22Rv1 (cell line): ENCODE measurements around the gene DUSP16.

Experiments
- H3K27ac ChIP-seq: fragments of 450-650 bp; 2 replicates; pipeline ENCODE4 v1.5.1; 2017
- ZFX ChIP-seq: fragments of 450-650 bp; IDR thresholded peaks from 2 replicates; pipeline ENCODE4 v1.6.1; 2017; ENCODE audit warnings: antibody characterized with exemption, borderline replicate concordance
- TF ChIP-seq, protein P1 (sequence below): fragments of 450-650 bp; IDR thresholded peaks from 2 replicates; pipeline ENCODE4 v1.5.1; 2017; ENCODE audit warnings: mild to moderate bottlenecking

Gene DUSP16

DNA sequence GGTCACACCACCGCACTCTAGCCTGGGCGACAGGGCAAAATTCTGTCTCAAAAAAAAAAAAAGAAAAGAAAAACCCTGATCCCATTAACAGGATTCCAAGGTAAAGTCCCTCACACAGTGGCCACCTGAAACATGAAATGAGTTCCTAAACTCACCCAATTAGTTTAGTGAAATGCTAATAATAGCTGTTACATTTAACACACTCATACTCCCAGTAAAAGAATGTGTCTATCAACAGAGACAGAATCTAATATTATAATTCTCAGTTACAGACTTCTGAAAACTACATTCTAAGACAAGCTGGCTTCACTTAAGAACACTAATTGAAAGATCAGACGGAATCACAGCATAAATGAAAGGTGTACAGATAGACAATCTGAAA lies 44.2 kb downstream of the DUSP16 start:
- TF ChIP-seq, protein P1, sequence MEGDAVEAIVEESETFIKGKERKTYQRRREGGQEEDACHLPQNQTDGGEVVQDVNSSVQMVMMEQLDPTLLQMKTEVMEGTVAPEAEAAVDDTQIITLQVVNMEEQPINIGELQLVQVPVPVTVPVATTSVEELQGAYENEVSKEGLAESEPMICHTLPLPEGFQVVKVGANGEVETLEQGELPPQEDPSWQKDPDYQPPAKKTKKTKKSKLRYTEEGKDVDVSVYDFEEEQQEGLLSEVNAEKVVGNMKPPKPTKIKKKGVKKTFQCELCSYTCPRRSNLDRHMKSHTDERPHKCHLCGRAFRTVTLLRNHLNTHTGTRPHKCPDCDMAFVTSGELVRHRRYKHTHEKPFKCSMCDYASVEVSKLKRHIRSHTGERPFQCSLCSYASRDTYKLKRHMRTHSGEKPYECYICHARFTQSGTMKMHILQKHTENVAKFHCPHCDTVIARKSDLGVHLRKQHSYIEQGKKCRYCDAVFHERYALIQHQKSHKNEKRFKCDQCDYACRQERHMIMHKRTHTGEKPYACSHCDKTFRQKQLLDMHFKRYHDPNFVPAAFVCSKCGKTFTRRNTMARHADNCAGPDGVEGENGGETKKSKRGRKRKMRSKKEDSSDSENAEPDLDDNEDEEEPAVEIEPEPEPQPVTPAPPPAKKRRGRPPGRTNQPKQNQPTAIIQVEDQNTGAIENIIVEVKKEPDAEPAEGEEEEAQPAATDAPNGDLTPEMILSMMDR: no peak
- TF ChIP-seq ZFX: no peak
- no peak overlapping the region; the same call in 1 of the 2 replicates for H3K27ac ChIP-seq

DNA sequence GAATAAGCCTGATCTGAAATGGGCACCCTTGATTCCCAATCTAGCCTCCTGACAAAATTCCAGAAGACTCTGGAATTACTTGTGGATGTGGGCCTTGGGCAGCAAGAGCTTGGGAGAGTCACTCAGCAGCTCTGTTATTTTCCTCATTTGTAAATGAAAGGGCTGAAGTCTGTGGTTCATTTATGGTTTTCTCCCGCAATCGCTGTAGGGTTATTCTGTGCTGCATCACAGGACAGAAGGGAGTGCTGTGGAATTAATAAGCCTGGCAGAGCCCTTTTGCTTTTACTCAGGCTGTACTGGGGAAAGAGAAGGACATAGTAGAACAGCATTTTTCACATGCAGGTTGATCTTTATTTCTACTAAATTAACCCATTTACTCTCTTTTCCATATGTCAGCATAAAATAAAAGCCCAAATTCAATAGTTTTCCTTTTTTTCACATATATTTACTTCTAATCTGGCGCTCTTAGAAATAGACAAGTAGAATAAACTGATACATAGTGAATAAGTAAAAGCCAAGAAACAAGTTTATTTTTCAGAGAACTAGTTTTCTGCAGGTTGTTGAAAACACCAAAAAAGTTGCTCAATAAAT lies 49.2 kb downstream of the DUSP16 start:
- TF ChIP-seq ZFX: no peak
- TF ChIP-seq, protein P1: no peak
- no peak overlapping the region for H3K27ac ChIP-seq

DNA sequence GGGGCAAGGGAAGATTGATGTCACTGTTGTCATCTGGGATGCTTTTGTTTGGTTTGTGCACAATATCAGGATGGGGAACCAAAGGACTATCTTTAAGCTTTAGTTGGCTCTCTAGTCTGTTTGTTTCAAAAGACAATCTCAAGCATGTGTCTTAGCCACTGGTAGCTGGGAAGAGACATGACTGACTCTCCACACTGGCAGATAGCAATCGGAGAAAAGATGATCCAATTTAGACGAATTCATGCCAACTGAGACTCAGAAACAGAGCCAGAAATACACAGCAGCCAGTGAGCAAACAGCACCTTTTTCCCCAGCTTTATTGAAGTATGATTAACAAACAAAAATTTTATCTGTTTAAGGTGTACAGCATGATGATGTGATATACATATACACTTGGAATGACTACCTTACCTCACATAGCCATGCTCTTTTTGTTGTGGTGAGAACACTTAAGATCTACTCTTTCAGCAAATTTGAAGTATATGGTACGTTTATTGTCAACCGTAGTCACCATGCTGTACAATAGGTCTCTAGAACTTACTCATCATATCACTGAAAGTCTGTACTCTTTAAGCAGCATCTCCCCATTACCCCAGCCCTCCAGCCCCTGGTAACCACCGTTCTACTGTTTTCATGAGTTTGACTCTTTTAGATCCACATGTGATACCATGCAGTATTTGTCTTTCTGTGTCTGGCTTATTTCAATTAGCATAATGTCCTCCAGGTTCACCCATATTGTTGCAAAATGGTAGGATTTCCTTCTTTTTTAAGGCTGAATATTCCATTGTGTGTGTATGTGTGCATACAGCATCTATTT lies 50.6 kb downstream of the DUSP16 start:
- H3K27ac ChIP-seq: peak overlapping the region; percentile 48; the same call in 1 of the 2 replicates
- TF ChIP-seq ZFX: no peak
- TF ChIP-seq, protein P1: no peak

DNA sequence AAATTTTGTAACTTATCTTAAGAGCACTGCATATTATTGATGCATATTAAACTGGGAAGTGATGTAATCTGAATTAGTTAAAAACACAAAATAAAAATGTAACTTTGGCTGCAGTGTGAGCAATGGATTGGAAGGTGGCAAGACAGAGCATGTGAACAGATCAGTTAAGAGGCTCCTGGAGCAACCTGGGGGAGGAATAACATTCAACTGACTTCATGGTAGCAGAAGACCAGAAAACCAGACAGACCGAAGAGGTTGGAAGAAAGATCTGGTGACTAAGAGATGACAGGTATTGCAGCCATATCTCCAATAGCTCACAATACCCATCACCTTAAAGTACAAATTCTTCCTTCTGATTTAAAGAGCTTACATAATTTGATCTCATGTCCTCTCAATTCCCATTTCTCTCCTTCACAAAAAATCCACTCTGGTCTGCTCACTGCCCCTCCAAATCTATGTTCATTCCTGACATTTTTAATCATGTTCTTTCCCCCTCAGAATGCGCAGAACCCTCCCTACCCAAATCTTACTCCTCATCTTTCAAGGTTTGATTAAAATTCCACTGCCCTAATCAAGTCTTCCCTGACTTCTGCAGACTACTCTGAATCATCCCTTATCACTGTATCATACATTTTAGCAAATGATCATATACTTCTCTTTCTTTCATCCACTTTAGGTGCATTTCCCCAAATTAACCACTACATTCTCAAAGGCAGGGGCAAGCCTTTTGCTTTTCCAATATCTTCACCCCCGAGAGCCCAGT lies 51.5 kb downstream of the DUSP16 start:
- H3K27ac ChIP-seq: peak overlapping the region; percentile 48
- TF ChIP-seq, protein P1: no peak
- TF ChIP-seq ZFX: no peak

DNA sequence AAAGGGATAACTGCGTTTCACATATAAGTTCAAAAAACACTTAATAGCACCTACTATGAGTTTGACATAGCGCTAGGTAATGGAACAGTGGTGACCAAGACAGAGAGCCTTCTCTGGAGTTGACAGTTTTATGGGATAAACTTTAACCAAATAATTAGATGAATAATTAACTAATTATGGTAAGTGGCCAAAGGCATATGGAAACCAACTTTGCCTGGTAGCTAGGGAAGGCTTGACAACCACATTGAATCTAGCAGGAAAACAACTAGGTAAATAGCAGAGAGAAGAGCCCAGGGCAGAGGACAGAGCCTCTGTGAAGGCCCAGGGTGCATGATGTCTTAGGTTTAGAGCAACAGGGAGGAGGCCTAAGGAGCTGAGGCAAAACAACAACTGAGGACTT lies 52.1 kb downstream of the DUSP16 start:
- peak overlapping the region; percentile 48 for H3K27ac ChIP-seq
- TF ChIP-seq, protein P1: no peak
- no peak for TF ChIP-seq ZFX

DNA sequence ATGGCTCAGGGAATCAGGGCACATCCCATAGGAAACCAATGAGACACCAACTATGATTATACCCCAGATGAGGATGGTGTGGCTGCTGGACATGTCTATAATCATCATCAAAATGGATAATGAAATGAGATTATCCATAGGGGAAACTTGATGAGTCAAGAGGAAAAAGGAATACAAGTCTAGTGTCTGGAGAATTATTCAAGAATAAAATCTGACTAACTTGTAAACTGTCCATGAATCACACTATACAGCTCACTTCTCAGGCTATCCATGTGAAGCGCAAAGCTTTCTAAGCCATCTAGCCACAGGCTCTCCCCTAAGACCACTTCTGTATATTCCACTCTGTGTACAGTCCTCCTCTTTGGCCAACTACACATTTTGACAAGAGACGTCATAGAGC lies 52.5 kb downstream of the DUSP16 start:
- peak overlapping the region; percentile 48 for H3K27ac ChIP-seq
- TF ChIP-seq, protein P1: no peak
- no peak for TF ChIP-seq ZFX
